GM10266 (cell line): ENCODE results near the gene TADA1.

Source experiments
- DNase-seq: peaks from one replicate; pipeline ENCODE4 v3.0.0; 2012; ENCODE audit errors: extremely low spot score
- TF ChIP-seq, protein P1 (sequence below): IDR thresholded peaks from 2 replicates; pipeline ENCODE4 v1.5.1; 2012; ENCODE audit warnings: mild to moderate bottlenecking, low read depth; ENCODE audit not compliant: control insufficient read depth, insufficient read depth; ENCODE audit errors: missing control alignments

TADA1 gene

DNA sequence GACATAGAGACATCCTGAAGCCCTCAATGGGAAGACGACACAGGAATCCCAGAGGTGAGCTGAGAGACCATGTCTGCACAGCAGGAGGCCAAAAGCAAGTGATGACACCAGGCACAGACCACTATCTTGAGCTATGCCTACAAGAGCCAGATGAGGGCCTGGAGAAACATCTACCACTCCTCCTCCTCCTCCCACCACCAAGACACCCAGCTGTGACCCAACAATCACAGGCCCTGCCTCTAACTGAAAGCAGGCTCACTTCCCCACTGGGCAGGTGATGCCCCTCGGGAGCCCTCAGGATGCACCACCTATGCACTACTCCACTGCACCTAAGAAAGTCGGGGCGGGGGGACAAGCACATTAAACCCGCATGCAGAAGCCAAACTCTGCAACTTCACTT, 16.5 kb downstream of the TADA1 start:
- TF ChIP-seq, protein P1, sequence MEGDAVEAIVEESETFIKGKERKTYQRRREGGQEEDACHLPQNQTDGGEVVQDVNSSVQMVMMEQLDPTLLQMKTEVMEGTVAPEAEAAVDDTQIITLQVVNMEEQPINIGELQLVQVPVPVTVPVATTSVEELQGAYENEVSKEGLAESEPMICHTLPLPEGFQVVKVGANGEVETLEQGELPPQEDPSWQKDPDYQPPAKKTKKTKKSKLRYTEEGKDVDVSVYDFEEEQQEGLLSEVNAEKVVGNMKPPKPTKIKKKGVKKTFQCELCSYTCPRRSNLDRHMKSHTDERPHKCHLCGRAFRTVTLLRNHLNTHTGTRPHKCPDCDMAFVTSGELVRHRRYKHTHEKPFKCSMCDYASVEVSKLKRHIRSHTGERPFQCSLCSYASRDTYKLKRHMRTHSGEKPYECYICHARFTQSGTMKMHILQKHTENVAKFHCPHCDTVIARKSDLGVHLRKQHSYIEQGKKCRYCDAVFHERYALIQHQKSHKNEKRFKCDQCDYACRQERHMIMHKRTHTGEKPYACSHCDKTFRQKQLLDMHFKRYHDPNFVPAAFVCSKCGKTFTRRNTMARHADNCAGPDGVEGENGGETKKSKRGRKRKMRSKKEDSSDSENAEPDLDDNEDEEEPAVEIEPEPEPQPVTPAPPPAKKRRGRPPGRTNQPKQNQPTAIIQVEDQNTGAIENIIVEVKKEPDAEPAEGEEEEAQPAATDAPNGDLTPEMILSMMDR: no peak
- no peak for DNase-seq

DNA sequence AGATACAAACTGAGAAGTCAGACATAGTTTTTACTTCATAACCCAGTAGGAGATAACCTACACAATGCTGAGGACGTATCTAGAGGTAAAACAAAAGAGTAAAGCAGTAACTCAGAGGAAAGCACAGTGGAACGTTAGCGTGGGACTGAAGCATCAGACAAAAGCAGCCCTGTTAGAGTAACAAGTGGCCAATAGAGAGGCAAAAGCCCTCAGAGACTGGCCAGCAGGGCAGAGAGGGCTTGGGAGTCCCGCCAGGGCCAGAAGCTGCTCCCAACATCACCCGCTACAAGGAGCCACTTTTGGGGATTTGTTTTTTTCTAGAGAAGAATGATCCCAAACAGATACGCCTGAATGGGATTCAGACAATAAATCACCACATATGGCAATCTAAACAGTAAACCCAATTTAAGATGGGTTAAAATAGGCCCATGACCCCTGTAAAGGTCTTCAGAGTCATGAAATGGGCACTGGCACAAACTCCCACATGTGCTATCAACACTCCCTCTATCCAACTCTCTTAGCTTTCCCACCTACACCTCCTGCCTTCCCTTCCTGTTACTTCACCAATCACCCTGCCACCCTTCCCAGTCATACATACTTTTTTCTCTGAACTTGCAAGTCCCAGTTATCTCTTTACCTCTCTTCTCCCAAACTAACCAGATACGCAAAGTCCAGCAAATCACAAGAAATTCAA, 17.2 kb downstream of the TADA1 start:
- TF ChIP-seq, protein P1: no peak
- no peak for DNase-seq

- TF ChIP-seq, protein P1: no peak
- DNase-seq: no peak
These were observed 18.1 kb downstream of the TADA1 start for GRCh38 chr1:166857995-166858394.

- DNase-seq: no peak
- TF ChIP-seq, protein P1: no peak
These were observed 20.5 kb downstream of the TADA1 start for GRCh38 chr1:166855558-166855957.

GRCh38 chr1:166852918-166853317, 23.1 kb downstream of the TADA1 start:
- DNase-seq: no peak
- TF ChIP-seq, protein P1: no peak

GRCh38 chr1:166849135-166849534, 26.9 kb downstream of the TADA1 start:
- DNase-seq: no peak
- TF ChIP-seq, protein P1: no peak

DNA sequence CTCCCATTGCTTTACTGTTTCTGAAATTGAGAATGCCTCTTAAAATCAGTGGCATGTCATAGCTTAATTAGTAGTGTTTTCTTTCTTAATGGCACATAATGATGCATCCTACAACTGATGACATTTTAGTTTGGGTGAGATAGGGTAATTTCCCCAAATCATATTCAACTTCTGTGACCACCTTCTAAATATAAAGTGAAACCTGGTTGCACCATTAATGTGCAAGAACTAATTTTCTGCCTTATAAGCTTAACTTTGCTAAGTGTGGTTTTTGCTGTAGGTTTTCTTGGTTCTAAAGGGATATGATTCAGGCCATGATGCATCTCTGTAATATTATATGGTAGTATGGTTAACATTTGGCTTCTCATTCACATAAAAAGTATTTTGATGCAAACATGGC, 27.9 kb downstream of the TADA1 start:
- TF ChIP-seq, protein P1: no peak
- no peak for DNase-seq
